ENCODE results near the gene ATG2B.
"Not testable (repeated sequence)": the region's sequence is repeated elsewhere in the genome, so short reads cannot be mapped to it uniquely, and the experiment has no call there.

The ATG2B gene

GRCh38 chr14:96252323-96252998, 110.7 kb downstream of the ATG2B start:
- peak; percentile 54 for DNase-seq (ENCODE audit: low spot score)

- no peak for DNase-seq (ENCODE audit: low spot score)
Measured at GRCh38 chr14:96251656-96252155, 111.4 kb downstream of the ATG2B start.

DNA sequence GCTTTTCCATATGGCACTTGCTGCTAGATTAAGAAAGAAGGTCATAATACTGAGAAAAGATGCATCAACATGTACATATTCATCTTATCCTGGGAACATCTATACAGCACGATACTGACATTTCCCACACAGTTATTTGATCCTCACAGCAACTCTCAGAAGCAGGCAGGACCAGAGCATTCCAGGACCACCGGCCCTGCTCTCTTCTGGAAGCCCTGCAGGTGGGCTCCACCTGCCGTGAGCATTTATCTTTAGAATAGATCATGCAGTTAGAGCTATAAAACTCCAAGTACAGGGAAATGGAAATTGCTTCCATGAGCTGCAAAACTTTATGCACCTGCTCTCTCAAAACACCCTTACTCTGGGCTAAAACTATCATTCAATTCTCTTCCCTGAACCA, 112.7 kb downstream of the ATG2B start:
- no peak for DNase-seq (ENCODE audit: low spot score)

DNA sequence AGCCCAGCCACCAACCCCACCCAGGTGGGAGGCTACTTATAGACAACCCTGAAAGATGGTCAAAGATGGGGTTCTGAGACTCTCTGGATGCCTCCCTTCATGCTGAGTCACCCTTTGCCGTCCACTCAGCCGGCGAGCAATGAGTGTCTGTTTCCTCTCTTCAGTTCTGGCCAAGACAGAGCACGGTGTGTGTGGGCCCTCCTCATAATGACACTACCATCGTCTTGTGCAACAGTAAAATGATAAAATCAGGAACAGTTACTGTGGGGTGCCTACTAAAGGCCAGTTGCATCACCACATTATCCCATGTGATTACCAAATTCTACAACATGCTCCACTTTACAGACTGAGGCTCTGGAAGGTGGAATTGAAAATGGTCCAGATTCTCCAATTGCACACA, 114.1 kb downstream of the ATG2B start:
- DNase-seq (ENCODE audit: low spot score): no peak

DNA sequence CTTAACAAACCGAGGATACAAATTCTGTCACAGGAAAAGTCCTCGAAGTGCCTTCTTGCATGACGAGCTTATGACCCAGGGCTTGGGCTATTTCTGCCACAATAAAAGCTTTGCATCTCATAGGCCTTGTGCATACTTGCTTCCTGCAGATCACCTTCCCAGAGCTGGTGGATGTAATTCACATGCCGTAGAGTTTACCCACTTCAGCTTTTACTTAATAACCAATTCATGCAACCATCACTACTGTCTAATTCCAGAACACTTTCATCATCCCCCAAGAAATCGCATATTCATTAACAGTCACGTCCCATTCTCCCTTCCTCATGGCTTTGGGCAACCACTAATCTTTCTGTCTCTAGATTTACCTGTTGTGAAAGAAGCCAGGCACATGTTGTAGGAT, 116.1 kb downstream of the ATG2B start:
- DNase-seq (ENCODE audit: low spot score): no peak

DNA sequence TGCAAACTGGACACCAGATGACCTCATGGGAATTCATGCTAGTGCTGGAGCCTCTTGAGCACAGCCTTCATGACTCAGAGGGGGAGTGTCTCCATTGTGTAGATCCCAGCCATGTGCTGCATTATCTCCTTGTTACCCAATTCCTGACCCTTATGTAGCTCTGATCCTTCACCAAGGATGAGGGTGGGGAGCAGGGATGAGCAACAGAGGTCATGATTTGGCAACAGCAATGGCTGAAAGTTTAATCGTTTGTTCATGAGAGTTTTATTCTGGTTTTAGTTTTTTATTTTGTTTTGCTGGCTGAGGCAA, 116.6 kb downstream of the ATG2B start:
- DNase-seq (ENCODE audit: low spot score): no peak

GRCh38 chr14:96245710-96246538, 117.2 kb downstream of the ATG2B start:
- DNase-seq (ENCODE audit: low spot score): no peak

DNA sequence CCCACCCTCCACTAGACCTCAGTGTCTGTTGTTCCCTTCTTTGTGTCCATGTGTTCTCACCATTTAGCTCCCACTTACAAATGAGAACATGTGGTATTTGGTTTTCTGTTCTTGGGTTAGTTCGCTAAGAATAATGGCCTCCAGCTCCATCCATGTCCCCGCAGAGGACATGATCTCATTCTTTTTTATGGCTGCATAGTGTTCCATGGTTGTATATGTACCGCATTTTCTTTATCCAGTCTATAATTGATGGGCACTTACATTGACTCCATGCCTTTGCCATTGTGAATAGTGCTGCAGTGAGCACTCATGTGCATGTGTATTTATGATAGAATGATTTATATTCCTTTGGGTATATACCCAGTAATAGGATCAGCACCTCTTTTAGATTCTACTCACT, 118.1 kb downstream of the ATG2B start:
- not testable (repeated sequence) for DNase-seq (ENCODE audit: low spot score)

- DNase-seq (ENCODE audit: low spot score): no peak
Measured at GRCh38 chr14:96243785-96244184, 119.4 kb downstream of the ATG2B start.

DNA sequence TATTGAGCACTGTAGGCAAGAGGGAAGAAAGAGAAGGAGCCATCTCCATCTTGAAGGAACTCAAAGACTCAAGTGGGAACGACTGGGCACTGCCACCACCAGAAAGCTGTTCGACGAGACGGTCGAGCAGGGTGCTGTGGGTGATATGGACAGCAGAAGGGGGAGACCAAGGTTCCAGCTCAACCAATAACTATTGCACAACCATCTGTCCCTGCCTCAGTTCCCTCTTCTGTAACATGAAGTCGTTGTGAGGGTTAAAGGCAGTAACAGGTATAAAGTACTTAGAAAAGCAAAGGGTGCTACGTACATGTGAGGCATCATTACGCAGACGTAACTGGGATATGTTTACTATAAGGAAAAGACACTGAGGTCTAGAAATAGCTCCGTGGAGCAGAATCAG, 121.0 kb downstream of the ATG2B start:
- DNase-seq (ENCODE audit: low spot score): no peak

DNA sequence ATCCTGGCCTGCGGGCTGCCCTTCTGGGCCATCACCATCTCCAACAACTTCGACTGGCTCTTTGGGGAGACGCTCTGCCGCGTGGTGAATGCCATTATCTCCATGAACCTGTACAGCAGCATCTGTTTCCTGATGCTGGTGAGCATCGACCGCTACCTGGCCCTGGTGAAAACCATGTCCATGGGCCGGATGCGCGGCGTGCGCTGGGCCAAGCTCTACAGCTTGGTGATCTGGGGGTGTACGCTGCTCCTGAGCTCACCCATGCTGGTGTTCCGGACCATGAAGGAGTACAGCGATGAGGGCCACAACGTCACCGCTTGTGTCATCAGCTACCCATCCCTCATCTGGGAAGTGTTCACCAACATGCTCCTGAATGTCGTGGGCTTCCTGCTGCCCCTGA, 122.5 kb downstream of the ATG2B start:
- no peak for DNase-seq (ENCODE audit: low spot score)

DNA sequence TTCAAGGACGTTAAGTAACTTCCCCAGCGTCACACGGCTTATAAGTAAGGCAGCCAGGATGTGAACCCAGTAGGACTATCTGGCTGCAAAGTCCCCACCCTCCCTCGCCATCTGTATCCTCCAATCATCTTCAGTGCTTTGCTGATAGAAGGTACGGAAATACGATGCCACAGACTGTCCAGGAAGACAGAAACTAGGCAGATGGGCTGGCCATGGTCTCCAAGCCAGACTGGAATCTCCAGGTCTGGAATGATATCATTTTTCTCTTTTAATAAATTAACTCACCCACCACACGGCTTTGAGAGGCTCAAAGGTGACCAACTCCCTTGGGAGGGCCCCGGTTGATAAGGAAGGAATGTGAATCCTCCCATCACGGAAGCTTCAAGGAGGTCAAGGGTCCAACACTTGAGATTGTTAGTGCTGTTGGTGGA, 123.4 kb downstream of the ATG2B start:
- no peak for DNase-seq (ENCODE audit: low spot score)

DNA sequence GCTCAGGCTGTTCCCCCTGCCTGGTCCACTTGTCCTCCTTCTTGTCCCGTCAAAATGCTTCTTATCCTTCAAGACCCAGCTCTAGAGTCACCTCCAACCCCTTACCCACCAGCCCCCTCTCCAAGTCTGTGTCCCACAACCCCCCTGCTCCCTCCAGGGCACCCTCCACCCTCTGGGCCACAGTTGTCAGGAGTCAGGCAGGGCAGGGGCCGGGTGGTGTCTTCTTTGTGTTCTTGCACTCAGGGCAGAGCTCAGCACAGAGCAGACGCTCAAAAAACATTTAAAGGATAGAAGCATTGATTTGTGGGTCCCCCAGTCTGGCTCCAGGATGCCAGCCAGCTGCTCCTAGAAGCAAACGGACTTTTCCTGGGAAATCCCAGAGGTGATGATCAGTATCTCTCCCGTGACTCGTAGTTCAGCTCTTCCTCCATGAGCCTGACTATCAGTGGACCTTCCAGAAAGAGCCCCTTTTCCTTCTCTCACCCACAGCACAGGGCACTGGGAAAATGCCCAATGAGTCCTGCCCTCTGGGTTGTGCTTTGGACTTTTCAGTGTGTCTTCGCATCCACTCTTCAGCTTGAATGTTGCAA, 124.4 kb downstream of the ATG2B start:
- DNase-seq (ENCODE audit: low spot score): no peak

- DNase-seq (ENCODE audit: low spot score): no peak
Measured at GRCh38 chr14:96237641-96238040, 125.5 kb downstream of the ATG2B start.

DNA sequence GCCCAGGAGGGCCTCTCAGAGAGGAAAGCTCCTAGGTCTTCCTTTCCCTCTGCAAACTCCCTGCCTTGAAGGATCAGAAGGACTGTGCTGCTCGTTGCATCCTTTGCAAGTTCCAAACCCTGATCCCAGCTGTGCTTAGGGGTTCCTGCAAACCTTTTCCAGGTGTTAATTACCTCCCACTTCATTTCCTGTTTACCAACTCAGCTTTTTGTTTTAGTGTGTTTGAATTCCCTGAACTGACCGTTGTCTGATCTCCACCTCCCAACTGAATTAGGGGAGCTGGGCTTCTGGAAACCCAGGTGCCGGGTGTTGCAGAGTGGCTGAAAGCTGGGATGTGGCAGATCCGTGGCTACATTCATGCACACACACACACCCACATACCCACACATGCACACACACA, 127.7 kb downstream of the ATG2B start:
- DNase-seq (ENCODE audit: low spot score): no peak

DNA sequence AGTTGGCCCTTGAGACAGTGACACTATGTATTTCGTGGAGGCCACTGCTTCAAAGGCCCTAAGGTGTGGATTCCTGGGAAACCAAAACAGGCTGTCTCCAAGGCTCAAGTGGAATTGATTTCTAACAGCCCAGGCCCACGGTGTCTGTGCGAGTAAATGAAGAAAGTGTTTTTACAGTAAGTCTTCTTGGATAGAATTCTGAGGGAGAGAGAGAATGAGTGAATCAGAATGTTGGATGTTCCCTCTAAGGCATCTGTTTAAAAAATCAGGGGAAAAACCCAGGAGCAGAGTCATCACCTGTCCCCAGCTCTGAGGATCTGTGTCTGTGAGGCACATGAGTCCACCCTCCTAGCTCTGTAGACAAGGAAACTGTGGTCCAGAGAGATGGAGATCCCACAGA, 129.5 kb downstream of the ATG2B start:
- DNase-seq (ENCODE audit: low spot score): no peak

GRCh38 chr14:96232506-96232905, 130.6 kb downstream of the ATG2B start:
- no peak for DNase-seq (ENCODE audit: low spot score)

DNA sequence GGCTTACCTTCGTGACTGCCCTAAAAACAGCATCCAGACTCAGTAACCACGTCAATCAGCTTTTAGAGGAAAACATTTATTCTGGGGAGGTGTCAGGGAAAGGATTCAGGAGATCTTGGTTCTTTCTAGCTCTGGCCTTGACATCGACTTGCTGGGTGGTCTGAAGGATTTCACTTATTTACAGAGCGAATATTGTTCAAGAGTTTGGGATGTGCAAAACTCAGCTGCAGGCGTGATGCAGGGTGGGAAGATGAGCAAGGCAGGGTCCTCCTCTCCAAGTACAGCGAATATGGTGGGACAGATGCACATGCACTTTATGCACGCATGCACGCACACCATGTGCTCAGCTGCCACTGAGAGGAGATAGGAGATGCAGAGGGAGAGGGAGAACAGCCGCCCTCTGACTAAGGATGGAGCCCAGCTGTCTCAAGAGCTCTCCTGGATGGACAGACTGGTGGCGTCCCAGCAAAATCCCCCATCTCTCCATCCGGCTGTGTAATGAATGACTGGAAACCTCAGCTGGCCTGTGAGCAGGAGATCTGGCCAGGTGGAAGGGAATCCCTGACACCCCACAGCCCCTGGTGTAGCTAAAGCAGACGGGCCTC, 131.5 kb downstream of the ATG2B start:
- DNase-seq (ENCODE audit: low spot score): no peak

DNA sequence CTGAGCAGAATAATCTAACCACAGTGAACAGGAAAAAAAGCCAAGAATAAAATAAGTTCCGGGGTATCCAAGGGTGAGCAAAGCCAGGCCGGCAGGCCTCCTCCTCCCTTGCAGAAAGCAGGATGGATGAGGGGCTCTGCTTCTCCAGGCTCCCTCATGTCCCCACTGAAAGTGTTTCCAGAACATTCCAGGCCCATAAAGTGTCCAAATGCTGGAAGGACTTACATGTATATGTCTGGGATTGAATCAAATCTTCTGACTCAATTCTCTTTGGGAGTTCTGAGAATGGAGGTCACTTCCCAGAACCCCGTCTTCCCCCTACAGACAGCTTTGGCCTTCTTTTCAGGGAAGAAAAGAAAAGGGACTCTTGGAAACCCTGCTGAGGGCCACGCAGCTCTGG, 132.1 kb downstream of the ATG2B start:
- no peak for DNase-seq (ENCODE audit: low spot score)

DNA sequence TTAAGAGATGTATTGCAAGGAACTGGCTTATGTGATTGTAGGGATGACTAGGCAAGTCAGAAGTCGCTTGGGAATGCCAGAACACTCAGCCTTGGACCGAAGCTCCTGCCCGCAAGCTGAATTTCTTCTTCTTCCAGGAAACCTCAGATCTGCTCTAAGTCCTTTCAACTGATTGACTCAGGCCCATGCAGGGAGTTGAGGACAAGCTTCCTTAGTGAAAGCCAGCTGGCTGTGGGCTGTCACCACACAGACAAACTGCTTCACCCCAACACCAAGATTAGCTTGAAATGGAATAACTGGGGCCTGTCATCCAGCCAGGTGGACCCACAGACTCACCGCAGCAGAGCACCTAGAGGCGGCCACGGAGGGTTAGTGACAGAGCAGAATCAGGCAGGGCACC, 133.8 kb downstream of the ATG2B start:
- no peak for DNase-seq (ENCODE audit: low spot score)

Measured in SK-N-DZ (cell line).